Epithelial cell of esophagus (primary cell): ENCODE data around the gene ALX4.

Source experiments
- DNase-seq: peaks from one replicate; pipeline ENCODE4 v3.0.0; 2010; ENCODE audit warnings: low read depth
- H3K4me3 ChIP-seq: 2 replicates; pipeline ENCODE4 v1.5.1; 2011; ENCODE audit warnings: mild to moderate bottlenecking, low read length, control low read depth
- CTCF ChIP-seq: IDR thresholded peaks from 2 replicates; pipeline ENCODE4 v1.5.1; 2011; ENCODE audit warnings: low read depth, mild to moderate bottlenecking, low read length, control low read depth, inconsistent platforms; ENCODE audit not compliant: insufficient read depth; ENCODE audit errors: missing control alignments

Gene ALX4

GRCh38 chr11:44236296-44236695 lies 73.6 kb downstream of the ALX4 start:
- no peak for TF ChIP-seq CTCF
- DNase-seq: no peak
- no peak overlapping the region for H3K4me3 ChIP-seq

GRCh38 chr11:44235765-44236201 lies 74.2 kb downstream of the ALX4 start:
- no peak overlapping the region for H3K4me3 ChIP-seq
- no peak for DNase-seq
- no peak for TF ChIP-seq CTCF

GRCh38 chr11:44229624-44230023 lies 80.3 kb downstream of the ALX4 start:
- TF ChIP-seq CTCF: no peak
- H3K4me3 ChIP-seq: no peak overlapping the region
- no peak for DNase-seq

- peak; percentile 3 for DNase-seq
- no peak for TF ChIP-seq CTCF
- no peak overlapping the region for H3K4me3 ChIP-seq
Observed at GRCh38 chr11:44229098-44229497, 80.8 kb downstream of the ALX4 start.

GRCh38 chr11:44228379-44228778 lies 81.6 kb downstream of the ALX4 start:
- DNase-seq: no peak
- no peak for TF ChIP-seq CTCF

GRCh38 chr11:44226945-44227344 lies 83.0 kb downstream of the ALX4 start:
- no peak for DNase-seq
- TF ChIP-seq CTCF: no peak
- H3K4me3 ChIP-seq: no peak overlapping the region

More at GRCh38 chr11:44228379-44228778, 81.6 kb downstream of the ALX4 start:
- no peak overlapping the region for H3K4me3 ChIP-seq

GRCh38 chr11:44226490-44226889 lies 83.4 kb downstream of the ALX4 start:
- no peak for TF ChIP-seq CTCF
- DNase-seq: no peak
- H3K4me3 ChIP-seq: no peak overlapping the region
